ENCODE measurements around the gene CPTP.
A peak's percentile ranks its signal among the peaks of the same experiment; 100 is the strongest.

CPTP gene

GRCh38 chr1:1324524-1325287, at the start of gene CPTP, which contains the start of gene INTS11:
Gene CPTP, plus strand, starts transcription at chr1:1324802. Its CDS starts 2,109 bp downstream, at chr1:1326911.
Gene INTS11, minus strand, starts transcription at chr1:1324660. Its CDS starts 52 bp downstream, at chr1:1324608.
- Histone ChIP-seq H3K36me3 (ENCODE audit: insufficient read depth, low read length) (no peaks in the 10 kb centered on the region), H3K4me1 (ENCODE audit: insufficient read depth, low read length) (0 out of 2 replicates have a peak, but pooled peaks cover 5% of the 10 kb centered on the region), H3K9ac (ENCODE audit: low read depth, low read length) (peak within 1 kb of the TSS; percentile 94), H3K9me3 (ENCODE audit: control insufficient read depth, insufficient read depth, low read length) (no peaks in the 10 kb centered on the region)

DNA sequence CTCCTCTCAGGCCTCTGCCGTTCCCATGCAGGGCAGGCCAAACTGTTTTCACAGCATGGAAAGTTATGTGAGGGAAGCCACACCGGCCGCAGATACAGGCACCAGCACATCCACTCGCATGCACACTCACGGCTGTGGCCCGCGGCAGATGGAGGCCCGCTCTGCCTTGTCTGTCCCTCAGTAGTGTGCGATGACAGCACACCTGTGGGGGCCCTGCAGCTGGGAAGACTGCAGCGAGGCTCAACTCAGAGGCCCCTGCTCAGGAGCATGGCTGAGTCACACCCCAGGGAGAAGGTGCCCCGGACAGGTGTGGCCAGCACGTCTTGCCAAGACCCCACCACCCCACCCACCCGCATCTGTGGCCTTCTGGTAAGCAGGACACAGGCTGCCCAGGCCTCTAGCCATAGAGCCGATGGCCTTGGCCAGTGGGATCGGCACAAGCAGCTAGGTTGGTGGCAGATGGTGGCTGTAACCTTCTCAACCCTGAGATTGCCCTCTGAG, 49.6 kb upstream of the CPTP start:
- no peak overlapping the region for H3K9ac ChIP-seq (ENCODE audit: low read depth, low read length)
- peaks cover 4% of the 10 kb centered on the region; the same call in 1 of the 2 replicates for H3K4me1 ChIP-seq (ENCODE audit: insufficient read depth, low read length)
- no peaks in the 10 kb centered on the region for H3K36me3 ChIP-seq (ENCODE audit: insufficient read depth, low read length)
- no peaks in the 10 kb centered on the region for H3K9me3 ChIP-seq (ENCODE audit: control insufficient read depth, insufficient read depth, low read length)

GRCh38 chr1:1275836-1276235, 48.8 kb upstream of the CPTP start:
- no peaks in the 10 kb centered on the region for H3K36me3 ChIP-seq (ENCODE audit: insufficient read depth, low read length)
- H3K9ac ChIP-seq (ENCODE audit: low read depth, low read length): no peak overlapping the region
- no peaks in the 10 kb centered on the region for H3K9me3 ChIP-seq (ENCODE audit: control insufficient read depth, insufficient read depth, low read length)
- H3K4me1 ChIP-seq (ENCODE audit: insufficient read depth, low read length): peaks cover 4% of the 10 kb centered on the region; the same call in 1 of the 2 replicates

GRCh38 chr1:1278620-1279019, 46.0 kb upstream of the CPTP start:
- no peaks in the 10 kb centered on the region for H3K36me3 ChIP-seq (ENCODE audit: insufficient read depth, low read length)
- H3K4me1 ChIP-seq (ENCODE audit: insufficient read depth, low read length): no peaks in the 10 kb centered on the region
- H3K9me3 ChIP-seq (ENCODE audit: control insufficient read depth, insufficient read depth, low read length): no peaks in the 10 kb centered on the region

DNA sequence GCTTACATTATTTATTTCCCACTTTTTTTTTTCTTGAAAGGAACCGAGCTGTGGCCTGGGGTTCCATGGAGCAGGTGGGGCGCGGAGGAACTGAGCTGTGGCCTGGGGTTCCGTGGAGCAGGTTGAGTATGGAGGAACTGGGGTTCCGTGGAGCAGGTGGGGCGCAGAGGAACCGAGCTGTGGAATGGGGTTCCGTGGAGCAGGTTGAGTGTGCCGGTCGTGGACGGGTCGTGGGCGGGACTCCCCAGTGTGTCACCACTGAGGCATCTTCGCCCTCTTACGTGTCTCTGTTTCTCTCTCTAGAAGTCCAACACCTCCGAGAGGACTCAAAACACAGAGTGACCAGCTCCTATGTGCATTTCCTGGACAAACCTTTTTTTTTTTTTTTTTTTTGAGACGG, 45.6 kb upstream of the CPTP start:
- H3K4me1 ChIP-seq (ENCODE audit: insufficient read depth, low read length): no peaks in the 10 kb centered on the region
- no peaks in the 10 kb centered on the region for H3K9me3 ChIP-seq (ENCODE audit: control insufficient read depth, insufficient read depth, low read length)
- no peaks in the 10 kb centered on the region for H3K36me3 ChIP-seq (ENCODE audit: insufficient read depth, low read length)
- H3K9ac ChIP-seq (ENCODE audit: low read depth, low read length): no peak overlapping the region

More at GRCh38 chr1:1278620-1279019, 46.0 kb upstream of the CPTP start:
- H3K9ac ChIP-seq (ENCODE audit: low read depth, low read length): no peak overlapping the region

GRCh38 chr1:1280782-1281481, 43.7 kb upstream of the CPTP start:
- Histone ChIP-seq H3K4me1 (ENCODE audit: insufficient read depth, low read length) (no peaks in the 10 kb centered on the region), H3K9me3 (ENCODE audit: control insufficient read depth, insufficient read depth, low read length) (no peaks in the 10 kb centered on the region), H3K36me3 (ENCODE audit: insufficient read depth, low read length) (no peaks in the 10 kb centered on the region), H3K9ac (ENCODE audit: low read depth, low read length) (no peak overlapping the region)

GRCh38 chr1:1281533-1282321, 42.9 kb upstream of the CPTP start:
- H3K36me3 ChIP-seq (ENCODE audit: insufficient read depth, low read length): no peaks in the 10 kb centered on the region
- no peaks in the 10 kb centered on the region for H3K4me1 ChIP-seq (ENCODE audit: insufficient read depth, low read length)
- no peaks in the 10 kb centered on the region for H3K9me3 ChIP-seq (ENCODE audit: control insufficient read depth, insufficient read depth, low read length)
- H3K9ac ChIP-seq (ENCODE audit: low read depth, low read length): no peak overlapping the region

DNA sequence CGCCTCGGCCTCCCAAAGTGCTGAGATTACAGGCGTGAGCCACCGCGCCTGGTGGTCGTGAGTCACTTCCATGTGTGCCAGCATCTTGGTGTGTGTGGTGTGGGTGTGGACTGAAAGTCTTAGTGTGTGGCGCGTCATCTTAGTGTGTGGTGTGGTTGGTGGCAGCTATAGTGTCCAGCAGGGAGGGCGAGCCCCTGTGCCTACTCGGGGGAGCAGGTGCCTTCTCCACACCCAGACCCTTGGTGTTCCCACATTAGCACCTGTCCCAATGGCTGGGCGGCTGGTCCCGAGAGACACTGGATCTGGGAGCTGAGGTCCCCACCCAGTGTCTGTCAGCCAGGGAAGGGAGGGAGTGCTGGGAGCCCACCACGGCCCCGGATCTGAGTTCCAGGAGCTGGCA, 41.6 kb upstream of the CPTP start:
- H3K9me3 ChIP-seq (ENCODE audit: control insufficient read depth, insufficient read depth, low read length): no peaks in the 10 kb centered on the region
- H3K36me3 ChIP-seq (ENCODE audit: insufficient read depth, low read length): no peaks in the 10 kb centered on the region
- H3K4me1 ChIP-seq (ENCODE audit: insufficient read depth, low read length): no peaks in the 10 kb centered on the region
- H3K9ac ChIP-seq (ENCODE audit: low read depth, low read length): no peak overlapping the region

DNA sequence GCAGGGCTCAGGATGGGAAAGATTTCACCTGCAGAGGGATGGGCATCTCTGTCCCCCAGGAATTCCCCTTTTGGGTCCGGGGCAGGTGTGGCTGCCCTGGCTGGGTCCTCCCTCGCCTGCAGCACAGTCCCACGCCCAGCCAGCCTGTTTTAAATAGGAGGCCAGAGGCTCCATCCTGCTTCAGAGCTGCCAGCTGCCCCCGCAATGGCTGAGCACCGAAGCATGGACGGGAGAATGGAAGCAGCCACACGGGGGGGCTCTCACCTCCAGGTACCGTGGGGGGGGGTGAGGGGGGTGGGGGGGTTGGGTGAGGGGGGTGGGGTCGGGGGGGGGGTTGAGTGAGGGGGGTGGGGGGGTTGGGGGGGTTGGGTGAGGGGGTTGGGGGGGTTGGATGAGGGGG, 40.8 kb upstream of the CPTP start:
- no peaks in the 10 kb centered on the region for H3K4me1 ChIP-seq (ENCODE audit: insufficient read depth, low read length)
- no peaks in the 10 kb centered on the region for H3K36me3 ChIP-seq (ENCODE audit: insufficient read depth, low read length)
- H3K9me3 ChIP-seq (ENCODE audit: control insufficient read depth, insufficient read depth, low read length): no peaks in the 10 kb centered on the region
- H3K9ac ChIP-seq (ENCODE audit: low read depth, low read length): no peak overlapping the region

GRCh38 chr1:1284221-1285101, 40.1 kb upstream of the CPTP start:
- H3K36me3 ChIP-seq (ENCODE audit: insufficient read depth, low read length): no peaks in the 10 kb centered on the region

DNA sequence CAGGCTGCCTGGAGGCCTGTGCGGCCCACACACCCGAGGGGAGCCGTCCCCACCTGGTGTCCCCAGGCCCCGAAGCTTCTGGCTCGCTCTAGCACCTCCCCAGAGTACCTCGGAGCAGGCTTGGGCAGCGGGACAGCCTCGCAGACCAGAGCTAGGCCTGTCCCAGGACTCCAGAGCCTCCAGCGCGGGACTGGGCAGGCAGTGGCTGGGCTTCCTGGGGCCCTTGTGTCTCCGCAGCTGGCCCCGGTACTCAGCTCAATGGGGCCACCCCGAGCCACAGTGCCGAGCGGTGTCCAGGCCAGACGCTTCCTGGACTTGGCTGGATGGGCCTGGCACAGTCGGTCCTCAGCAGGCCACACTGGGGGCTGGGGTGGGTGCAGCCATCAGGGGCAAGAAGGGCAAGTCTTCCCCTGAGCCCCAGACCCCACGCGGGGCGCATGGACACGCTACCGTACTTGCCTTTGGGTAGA, 39.5 kb upstream of the CPTP start:
- H3K9ac ChIP-seq (ENCODE audit: low read depth, low read length): no peak overlapping the region
- no peaks in the 10 kb centered on the region for H3K36me3 ChIP-seq (ENCODE audit: insufficient read depth, low read length)
- H3K9me3 ChIP-seq (ENCODE audit: control insufficient read depth, insufficient read depth, low read length): no peaks in the 10 kb centered on the region
- H3K4me1 ChIP-seq (ENCODE audit: insufficient read depth, low read length): no peaks in the 10 kb centered on the region

More at GRCh38 chr1:1284221-1285101, 40.1 kb upstream of the CPTP start:
- Histone ChIP-seq H3K4me1 (ENCODE audit: insufficient read depth, low read length) (no peaks in the 10 kb centered on the region), H3K9ac (ENCODE audit: low read depth, low read length) (no peak overlapping the region), H3K9me3 (ENCODE audit: control insufficient read depth, insufficient read depth, low read length) (no peaks in the 10 kb centered on the region)

- Histone ChIP-seq H3K9ac (ENCODE audit: low read depth, low read length) (no peak overlapping the region), H3K9me3 (ENCODE audit: control insufficient read depth, insufficient read depth, low read length) (no peaks in the 10 kb centered on the region), H3K4me1 (ENCODE audit: insufficient read depth, low read length) (no peaks in the 10 kb centered on the region), H3K36me3 (ENCODE audit: insufficient read depth, low read length) (no peaks in the 10 kb centered on the region)
These were observed 38.8 kb upstream of the CPTP start for GRCh38 chr1:1285611-1286311.

Data from ES-I3 (cell line).